IMR-90 (cell line): ENCODE data around the gene CDC5L. TPM values are rescaled to one million over a fixed set of nuclear protein-coding genes. Genes with fewer than 3 reads are reported as not detected.

Source experiments
- ATAC-seq: fragments of 200-7000 bp; cut with Tn5 transposase; 2 replicates; pipeline ENCODE4 v1.9.1; 2020; ENCODE audit warnings: low read depth, mild to moderate bottlenecking, moderate library complexity
- BruUV-seq: library from RNA; stranded (reverse); fragments of 400-500 nt; replicated peaks from 2 replicates; lab custom pipeline; 2021; lab: Mats Ljungman, UMichigan
- CTCF ChIA-PET: fragments of 300-600 bp; formaldehyde crosslinking; extraction: SDS; loops from one replicate; lab custom pipeline; 2021; ENCODE audit warnings: antibody characterized with exemption; lab: Yijun Ruan, JAX
- POLR2A ChIA-PET: fragments of 300-600 bp; sonication (Branson Sonifier 250); formaldehyde crosslinking; loops from one replicate; lab custom pipeline; 2022; ENCODE audit warnings: antibody characterized with exemption; ENCODE audit not compliant: unreplicated experiment; lab: Charles Lee
- DNase-seq: peaks from one replicate; pipeline ENCODE4 v3.0.0; 2013
- H2AFZ ChIP-seq: replicated peaks from 2 replicates; pipeline ENCODE3; 2013; ENCODE audit warnings: low read length, mild to moderate bottlenecking; ENCODE audit not compliant: poor library complexity
- H2AK5ac ChIP-seq: 2 replicates; pipeline ENCODE4 v1.6.1; 2013; ENCODE audit warnings: low read depth, low read length, inconsistent platforms
- H2AK9ac ChIP-seq: replicated peaks from 2 replicates; pipeline ENCODE3; 2013; ENCODE audit warnings: mild to moderate bottlenecking, low read depth, low read length, moderate library complexity; ENCODE audit not compliant: poor library complexity
- H2BK120ac ChIP-seq: 2 replicates; pipeline ENCODE4 v1.6.1; 2013; ENCODE audit warnings: low read depth, low read length, inconsistent platforms
- H2BK15ac ChIP-seq: 3 replicates; pipeline ENCODE4 v1.6.1; 2013; ENCODE audit warnings: low read depth, low read length, inconsistent platforms
- H2BK20ac ChIP-seq: 2 replicates; pipeline ENCODE4 v1.6.1; 2013; ENCODE audit warnings: low read depth, mild to moderate bottlenecking, inconsistent platforms, low read length, moderate library complexity
- H2BK5ac ChIP-seq: 2 replicates; pipeline ENCODE4 v1.6.1; 2013; ENCODE audit warnings: mild to moderate bottlenecking, low read depth, low read length, inconsistent platforms; ENCODE audit not compliant: poor library complexity, severe bottlenecking
- H3K14ac ChIP-seq: replicated peaks from 2 replicates; pipeline ENCODE4 v1.6.1; 2013; ENCODE audit warnings: low read depth, low read length, inconsistent platforms
- H3K18ac ChIP-seq: 2 replicates; pipeline ENCODE4 v1.6.1; 2013; ENCODE audit warnings: low read depth, low read length, control low read depth
- H3K23ac ChIP-seq: 2 replicates; pipeline ENCODE4 v1.6.1; 2013; ENCODE audit warnings: low read depth, low read length, inconsistent platforms
- H3K27ac ChIP-seq: 2 replicates; pipeline ENCODE4 v1.5.1; 2013; ENCODE audit warnings: mild to moderate bottlenecking, control low read depth, low read length; ENCODE audit not compliant: insufficient read depth
- H3K27me3 ChIP-seq: 2 replicates; pipeline ENCODE4 v1.6.1; 2013; ENCODE audit warnings: low read length; ENCODE audit not compliant: control insufficient read depth, insufficient read depth
- H3K36me3 ChIP-seq: 2 replicates; pipeline ENCODE4 v1.6.1; 2013; ENCODE audit warnings: low read length, mixed read lengths; ENCODE audit not compliant: control insufficient read depth, insufficient read depth
- H3K4ac ChIP-seq: 2 replicates; pipeline ENCODE4 v1.6.1; 2013; ENCODE audit warnings: low read depth, low read length, inconsistent platforms
- H3K4me1 ChIP-seq: 2 replicates; pipeline ENCODE4 v1.6.1; 2013; ENCODE audit warnings: low read length, mixed read lengths; ENCODE audit not compliant: control insufficient read depth, insufficient read depth
- H3K4me2 ChIP-seq: 2 replicates; pipeline ENCODE4 v1.6.1; 2013; ENCODE audit warnings: low read depth, mild to moderate bottlenecking, control low read depth, low read length, moderate library complexity
- H3K4me3 ChIP-seq: 2 replicates; pipeline ENCODE4 v1.5.1; 2013; ENCODE audit warnings: low read depth, mild to moderate bottlenecking, control low read depth, low read length, moderate library complexity; ENCODE audit not compliant: insufficient read depth
- H3K56ac ChIP-seq: 2 replicates; pipeline ENCODE4 v1.6.1; 2013; ENCODE audit warnings: low read length, inconsistent platforms; ENCODE audit not compliant: insufficient read depth; ENCODE audit errors: extremely low read depth
- H3K79me1 ChIP-seq, 2 experiments: 2 replicates each; pipeline ENCODE4 v1.6.1; 2013; ENCODE audit warnings: low read length in 2 of 2, inconsistent platforms in 1 of 2, low read depth in 1 of 2
- H3K9ac ChIP-seq: 2 replicates; pipeline ENCODE4 v1.6.1; 2013; ENCODE audit warnings: low read depth, low read length, control low read depth
- H3K9me1 ChIP-seq: 2 replicates; pipeline ENCODE4 v1.6.1; 2013; ENCODE audit warnings: low read length, inconsistent platforms; ENCODE audit not compliant: insufficient read depth
- H3K9me3 ChIP-seq: 2 replicates; pipeline ENCODE4 v1.6.1; 2013; ENCODE audit warnings: low read length; ENCODE audit not compliant: control insufficient read depth, insufficient read depth
- H4K20me1 ChIP-seq: 2 replicates; pipeline ENCODE4 v1.6.1; 2013; ENCODE audit warnings: low read length, inconsistent platforms; ENCODE audit not compliant: insufficient read depth
- H4K5ac ChIP-seq: 2 replicates; pipeline ENCODE4 v1.6.1; 2013; ENCODE audit warnings: mild to moderate bottlenecking, low read depth, low read length, control low read depth
- H4K8ac ChIP-seq, 2 experiments: 2 replicates each; pipeline ENCODE4 v1.6.1; 2013; ENCODE audit warnings: low read depth in 2 of 2, low read length in 2 of 2, control low read depth in 1 of 2, inconsistent platforms in 1 of 2
- H4K91ac ChIP-seq: 2 replicates; pipeline ENCODE4 v1.6.1; 2013; ENCODE audit warnings: low read depth, low read length, inconsistent platforms; ENCODE audit not compliant: insufficient read depth
- BHLHE40 ChIP-seq: fragments of 150-350 bp; IDR thresholded peaks from 2 replicates; pipeline ENCODE4 v1.6.1; 2016; ENCODE audit warnings: mild to moderate bottlenecking, low read depth, low read length
- CEBPB ChIP-seq: IDR thresholded peaks from 2 replicates; pipeline ENCODE4 v1.6.1; 2012; ENCODE audit warnings: low read depth, low read length, improper control_type of control experiment
- CHD1 ChIP-seq: IDR thresholded peaks from 2 replicates; pipeline ENCODE4 v1.6.1; 2012; ENCODE audit warnings: low read depth, low read length, improper control_type of control experiment
- CTCF ChIP-seq: conservative IDR thresholded peaks from 2 replicates; pipeline ENCODE4 v1.5.1; 2012; ENCODE audit warnings: mild to moderate bottlenecking, low read depth, low read length, improper control_type of control experiment
- ELK1 ChIP-seq: fragments of 150-350 bp; IDR thresholded peaks from 2 replicates; pipeline ENCODE4 v1.6.1; 2016; ENCODE audit warnings: low read depth, mild to moderate bottlenecking, low read length, moderate library complexity, borderline replicate concordance
- FOS ChIP-seq: fragments of 150-350 bp; IDR thresholded peaks from 2 replicates; pipeline ENCODE4 v1.6.1; 2016; ENCODE audit warnings: low read depth, low read length
- MAFK ChIP-seq: IDR thresholded peaks from 2 replicates; pipeline ENCODE4 v1.6.1; 2012; ENCODE audit warnings: low read depth, low read length, improper control_type of control experiment
- MAZ ChIP-seq: IDR thresholded peaks from 2 replicates; pipeline ENCODE4 v1.6.1; 2012; ENCODE audit warnings: low read depth, mild to moderate bottlenecking, low read length, improper control_type of control experiment, moderate library complexity, borderline replicate concordance
- MXI1 ChIP-seq: IDR thresholded peaks from 2 replicates; pipeline ENCODE4 v1.6.1; 2012; ENCODE audit warnings: low read depth, mild to moderate bottlenecking, low read length, moderate library complexity, borderline replicate concordance
- NFE2L2 ChIP-seq: fragments of 150-350 bp; IDR thresholded peaks from 2 replicates; pipeline ENCODE4 v1.6.1; 2016; ENCODE audit warnings: low read depth, mild to moderate bottlenecking, low read length
- POLR2A ChIP-seq: IDR thresholded peaks from 2 replicates; pipeline ENCODE4 v1.6.1; 2012; ENCODE audit warnings: mild to moderate bottlenecking, low read depth, low read length
- RAD21 ChIP-seq: IDR thresholded peaks from 2 replicates; pipeline ENCODE4 v1.6.1; 2012; ENCODE audit warnings: low read length, improper control_type of control experiment
- RCOR1 ChIP-seq: IDR thresholded peaks from 2 replicates; pipeline ENCODE4 v1.6.1; 2012; ENCODE audit warnings: mild to moderate bottlenecking, low read length, improper control_type of control experiment; ENCODE audit not compliant: insufficient replicate concordance
- RFX5 ChIP-seq: IDR thresholded peaks from 2 replicates; pipeline ENCODE4 v1.8.0; 2012; ENCODE audit warnings: low read depth, mild to moderate bottlenecking, low read length, moderate library complexity
- SMC3 ChIP-seq: fragments of 150-350 bp; IDR thresholded peaks from 2 replicates; pipeline ENCODE4 v1.6.1; 2016; ENCODE audit warnings: low read depth, mild to moderate bottlenecking, antibody characterized with exemption, low read length, moderate library complexity
- USF2 ChIP-seq: fragments of 150-350 bp; IDR thresholded peaks from 2 replicates; pipeline ENCODE4 v1.6.1; 2017; ENCODE audit warnings: mild to moderate bottlenecking, antibody characterized with exemption, low read length, low read depth
- WGBS, 2 experiments: methylation state at CpG; one replicate each; pipeline versions ENCODE4 v1.1.5 to v1.1.7; 2013; ENCODE audit warnings: missing lambda C conversion rate in 2 of 2; ENCODE audit not compliant: insufficient read length in 1 of 2; ENCODE audit errors: extremely low coverage in 2 of 2; 5-methylcytosine and 5-hydroxymethylcytosine counted together
- dilution Hi-C: fragments of 300-500 bp; cut with HindIII; formaldehyde crosslinking; loops from one replicate; pipeline ENCODE4 v1.14.3; 2018; ENCODE audit warnings: low sequenced_read_pairs; ENCODE audit not compliant: unreplicated experiment
- in situ Hi-C: fragments of 300-500 bp; cut with MboI; formaldehyde crosslinking; loops from 3 replicates; pipeline ENCODE4 v1.14.3; 2019; ENCODE audit warnings: low sequenced_read_pairs, inconsistent platforms, mixed read lengths
- intact Hi-C: fragments of 100-400 bp; cut with micrococcal nuclease; formaldehyde crosslinking; loops from 2 replicates; pipeline ENCODE4 v1.10.0; 2022
- polyA plus RNA-seq, 3 experiments: library from polyadenylated mRNA; depleted of rRNA; stranded (reverse); fragments of >200 nt; gene quantifications; 2 replicates each; pipeline ENCODE4 v1.2.3, GENCODE V29; 2012; ENCODE audit warnings: low replicate concordance in 1 of 3
- total RNA-seq: library from RNA; depleted of rRNA; stranded (reverse); fragments of >200 nt; gene quantifications from 2 replicates; pipeline ENCODE4 v1.2.3, GENCODE V29; 2012

CDC5L gene
- total and polyA plus RNA-seq, 2 of the 4 experiments (the other 2 are of a cell fraction): 9.9 to 17.7 TPM

GRCh38 chr6:44431118-44431725 is 43.7 kb downstream of the CDC5L start:
- no peak overlapping the region for H2AK9ac ChIP-seq
- no peak overlapping the region for H3K18ac ChIP-seq
- DNase-seq: peak; percentile 73
- no TSS peak for BruUV-seq
- no peak overlapping the region for H3K27ac ChIP-seq
- CTCF ChIA-PET: interaction anchor here (1.1 to 1.8 kb wide), 5 partner anchors 13 to 32 kb away, joined by 3 to 8 read pairs (median 5); no protein-coding TSS in a partner anchor
- H2AFZ ChIP-seq: no peak overlapping the region
- H2BK120ac ChIP-seq: no peak overlapping the region
- POLR2A ChIA-PET: no interaction called here
- H4K20me1 ChIP-seq: no peaks in the 10 kb centered on the region; the same call in 1 of the 2 replicates
- no peaks in the 10 kb centered on the region for H3K27me3 ChIP-seq
- H3K9me1 ChIP-seq: no peaks in the 10 kb centered on the region
- no peak overlapping the region for H3K4ac ChIP-seq
- H2BK5ac ChIP-seq: no peak overlapping the region
- in situ Hi-C loops (no loop called here), dilution Hi-C loops (no loop called here), intact Hi-C loops (loop anchor here (1.0 kb wide), 2 partner anchors 25 to 44 kb away; no protein-coding TSS in a partner anchor)
- H4K8ac ChIP-seq: no peak overlapping the region
- WGBS, 2 experiments: no CpG with 5 or more reads among the region's 1 CpG
- H3K79me1 ChIP-seq: peaks cover 7 to 16% of the 10 kb centered on the region in 2 experiments; a peak in 3 of 4 replicates
- no peak overlapping the region for H3K56ac ChIP-seq
- no peak overlapping the region for H3K23ac ChIP-seq
- peaks cover 2% of the 10 kb centered on the region; the same call in 1 of the 2 replicates for H3K4me1 ChIP-seq
- H3K9me3 ChIP-seq: no peaks in the 10 kb centered on the region
- H3K36me3 ChIP-seq: peaks cover 3% of the 10 kb centered on the region
- H3K4me3 ChIP-seq: no peak overlapping the region
- no peak overlapping the region for H3K14ac ChIP-seq
- no peak overlapping the region for H3K9ac ChIP-seq
- H2AK5ac ChIP-seq: no peak overlapping the region
- no peak overlapping the region for H4K91ac ChIP-seq
- no peak overlapping the region for H2BK15ac ChIP-seq
- peak; percentile 76 for ATAC-seq
- H4K5ac ChIP-seq: no peak overlapping the region
- peak; percentile 88 for TF ChIP-seq RAD21
- TF ChIP-seq MXI1: no peak
- TF ChIP-seq USF2: no peak
- no peak for TF ChIP-seq RFX5
- no peak for TF ChIP-seq ELK1
- TF ChIP-seq SMC3: peak; percentile 66
- no peak for TF ChIP-seq MAFK
- no peak for TF ChIP-seq BHLHE40
- no peak for TF ChIP-seq RCOR1
- TF ChIP-seq POLR2A: no peak
- TF ChIP-seq CTCF: peak; percentile 85
- no peak for TF ChIP-seq FOS
- no peak for TF ChIP-seq CHD1
- no peak for TF ChIP-seq NFE2L2
- no peak for TF ChIP-seq CEBPB
- no peak for TF ChIP-seq MAZ
- no peak overlapping the region for H2BK20ac ChIP-seq
- H3K4me2 ChIP-seq: no peak overlapping the region
